A549 (cell line): ENCODE measurements around the gene SETD3. TPM values are rescaled to one million over a fixed set of nuclear protein-coding genes. Genes with fewer than 3 reads are reported as not detected.

Experiments used
- ATAC-seq, 2 experiments: fragments of 200-7000 bp in 1 of 2; fragments of >200 bp in 1 of 2; cut with Nextera tagmentation in 1 of 2; cut with Tn5 transposase in 1 of 2; 3 replicates each; pipeline versions ENCODE4 v1.8.0 to v1.9.1; 2018 to 2020; ENCODE audit warnings: mild to moderate bottlenecking in 1 of 2, moderate library complexity in 1 of 2
- CTCF ChIA-PET: fragments of 300-600 bp; sonication (Branson Sonifier 250); formaldehyde crosslinking; extraction: SDS; loops from one replicate; lab custom pipeline; 2021; ENCODE audit warnings: antibody characterized with exemption, inconsistent platforms; lab: Yijun Ruan, JAX
- POLR2A ChIA-PET: fragments of 350-600 bp; formaldehyde crosslinking; extraction: SDS; loops from one replicate; lab custom pipeline; 2021; ENCODE audit warnings: antibody characterized with exemption, inconsistent platforms; lab: Yijun Ruan, JAX
- DNase-seq, 2 experiments: peaks; one replicate each; pipeline versions ENCODE4 v3.0.0 to v3.0.0-alpha.2; 2011 to 2016; ENCODE audit warnings: low read depth in 1 of 2, low spot score in 1 of 2
- FAIRE-seq: peaks from 2 replicates; lab custom pipeline; 2011; peaks lifted over from hg19 to GRCh38; lab: Jason Lieb, UNC
- H3K27ac ChIP-seq, 2 experiments: fragments of >200 bp; sonication (Bioruptor Twin); formaldehyde crosslinking; 3 replicates each; pipeline ENCODE4 v1.5.1; 2016 to 2017
- H3K4me1 ChIP-seq: fragments of >200 bp; sonication (Bioruptor Twin); formaldehyde crosslinking; 3 replicates; pipeline ENCODE4 v1.6.1; 2016
- H3K4me2 ChIP-seq: fragments of >200 bp; sonication (Bioruptor Twin); formaldehyde crosslinking; 3 replicates; pipeline ENCODE4 v1.6.1; 2016
- H3K4me3 ChIP-seq: fragments of >200 bp; sonication (Bioruptor Twin); formaldehyde crosslinking; 3 replicates; pipeline ENCODE4 v1.5.1; 2016
- H3K9me3 ChIP-seq: fragments of >200 bp; sonication (Bioruptor Twin); formaldehyde crosslinking; 3 replicates; pipeline ENCODE4 v1.6.1; 2016
- BHLHE40 ChIP-seq: IDR thresholded peaks from 2 replicates; pipeline ENCODE4 v1.6.1; 2012; ENCODE audit warnings: low read depth, low read length, inconsistent platforms
- CEBPB ChIP-seq, 2 experiments: fragments of >200 bp in 1 of 2; sonication (Bioruptor Twin) in 1 of 2; formaldehyde crosslinking in 1 of 2; IDR thresholded peaks; 2 replicates each; pipeline ENCODE4 v1.6.1; 2012 to 2016
- CTCF ChIP-seq: fragments of >200 bp; sonication (Bioruptor Twin); formaldehyde crosslinking; IDR thresholded peaks from 3 replicates; pipeline ENCODE4 v1.5.1; 2016
- FOSB ChIP-seq: fragments of 250-450 bp; sonication (Bioruptor Pico); IDR thresholded peaks from 2 replicates; pipeline ENCODE4 v1.5.0; 2020; ENCODE audit warnings: mild to moderate bottlenecking, moderate library complexity
- FOSL2 ChIP-seq, 2 experiments: fragments of 450-650 bp in 1 of 2; fragments of >200 bp in 1 of 2; sonication (Bioruptor Twin) in 1 of 2; formaldehyde crosslinking; IDR thresholded peaks; 2 replicates each; pipeline versions ENCODE4 v1.5.0 to v1.6.1; 2016 to 2020; ENCODE audit warnings: mild to moderate bottlenecking in 1 of 2, moderate library complexity in 1 of 2
- HES2 ChIP-seq: fragments of >200 bp; sonication (Bioruptor Twin); formaldehyde crosslinking; IDR thresholded peaks from 2 replicates; pipeline ENCODE4 v1.6.1; 2016
- HEYL ChIP-seq: fragments of 250-450 bp; sonication (Bioruptor Pico); IDR thresholded peaks from 2 replicates; pipeline ENCODE4 v1.8.0; 2021; ENCODE audit warnings: mild to moderate bottlenecking, moderate library complexity
- HOXA7 ChIP-seq: fragments of 250-450 bp; sonication (Bioruptor Pico); IDR thresholded peaks from 2 replicates; pipeline ENCODE4 v1.5.0; 2020; ENCODE audit warnings: mild to moderate bottlenecking, moderate library complexity
- MAFK ChIP-seq: fragments of 450-650 bp; IDR thresholded peaks from 2 replicates; pipeline ENCODE4 v1.6.1; 2014; ENCODE audit not compliant: partially characterized antibody
- MAZ ChIP-seq: fragments of 150-350 bp; IDR thresholded peaks from 2 replicates; pipeline ENCODE4 v1.6.1; 2014; ENCODE audit warnings: antibody characterized with exemption, low read depth, low read length, borderline replicate concordance
- NPAS2 ChIP-seq: fragments of 250-450 bp; sonication (Bioruptor Pico); IDR thresholded peaks from 2 replicates; pipeline ENCODE4 v1.8.0; 2022; ENCODE audit warnings: mild to moderate bottlenecking, moderate library complexity, borderline replicate concordance
- POLR2A ChIP-seq: IDR thresholded peaks from 2 replicates; pipeline ENCODE4 v1.6.1; 2012; ENCODE audit warnings: mild to moderate bottlenecking, low read length
- SREBF2 ChIP-seq: fragments of 450-650 bp; IDR thresholded peaks from 2 replicates; pipeline ENCODE4 v1.6.1; 2014; ENCODE audit warnings: mild to moderate bottlenecking, moderate library complexity
- ZC3H11A ChIP-seq: fragments of 450-650 bp; IDR thresholded peaks from 2 replicates; pipeline ENCODE4 v1.6.1; 2014; ENCODE audit warnings: antibody characterized with exemption, mild to moderate bottlenecking
- ZFP36 ChIP-seq: fragments of 450-650 bp; IDR thresholded peaks from 2 replicates; pipeline ENCODE4 v1.6.1; 2014; ENCODE audit warnings: borderline replicate concordance; ENCODE audit not compliant: partially characterized antibody
- WGBS: methylation state at CpG from one replicate; pipeline ENCODE4 v1.1.6; 2017; ENCODE audit errors: missing lambda C conversion rate; 5-methylcytosine and 5-hydroxymethylcytosine counted together
- polyA plus RNA-seq, 4 experiments: library from polyadenylated mRNA; depleted of rRNA in 3 of 4; stranded (reverse); fragments of >200 nt; fragmentation: RNase III in 1 of 4; extraction: RNeasy Plus Mini Kit Qiagen cat#74134 plus additional on column Dnase treatment in 1 of 4; gene quantifications; 2 replicates in 3 of 4; 3 replicates in 1 of 4; pipeline ENCODE4 v1.2.3, GENCODE V29; 2011 to 2017
- TF ChIP-seq, protein P1 (sequence below): IDR thresholded peaks from 2 replicates; pipeline ENCODE4 v1.6.1; 2012
- TF ChIP-seq, protein P2 (sequence below): fragments of >200 bp; sonication (Bioruptor Twin); formaldehyde crosslinking; IDR thresholded peaks from 3 replicates; pipeline ENCODE4 v1.6.1; 2016
- TF ChIP-seq, protein P3 (sequence below): fragments of 450-650 bp; IDR thresholded peaks from 2 replicates; pipeline ENCODE4 v1.6.1; 2014; ENCODE audit warnings: antibody characterized with exemption
- TF ChIP-seq, protein P4 (sequence below): fragments of 200-600 bp; sonication (generic); IDR thresholded peaks from 2 replicates; pipeline ENCODE4 v1.6.1; 2016; ENCODE audit warnings: antibody characterized with exemption, mild to moderate bottlenecking, moderate library complexity

Gene SETD3
- polyA plus RNA-seq, 2 of the 4 experiments (the other 2 are of a cell fraction), result 43.1 to 59.7 TPM

DNA sequence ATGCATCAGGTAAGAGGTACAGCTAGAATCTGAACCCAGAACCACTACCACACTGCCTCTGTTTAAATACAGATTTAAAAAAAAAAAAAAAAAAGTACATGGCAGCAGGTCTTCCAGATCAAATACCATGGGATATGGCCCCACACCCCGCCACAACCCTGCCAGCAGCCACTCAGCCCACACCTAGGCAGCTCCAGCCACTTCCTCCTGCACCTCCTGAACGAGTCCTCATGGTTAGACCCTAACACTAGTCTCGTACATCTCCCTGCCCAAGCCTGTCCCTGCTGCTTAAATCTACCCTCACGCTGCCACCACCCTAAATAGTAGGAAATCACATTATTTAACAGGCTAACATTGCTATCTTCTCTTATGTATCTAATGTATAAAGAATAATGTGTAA is 12.6 kb downstream of the SETD3 start:
- WGBS, result 89% methylated on average over 4 of the region's 4 CpGs
- H3K9me3 ChIP-seq, result no peaks in the 10 kb centered on the region
- TF ChIP-seq CEBPB (IDR thresholded peaks at IDR 0.05) (no peak), FOSB (CRISPR knock-in tag) (no peak), HEYL (CRISPR knock-in tag) (no peak), POLR2A (no peak), CTCF (no peak), ZFP36 (no peak), BHLHE40 (no peak), FOSL2 (IDR thresholded peaks at IDR 0.05) (no peak), FOSL2 (CRISPR knock-in tag; IDR thresholded peaks at IDR 0.05) (no peak)
- TF ChIP-seq, protein P1, sequence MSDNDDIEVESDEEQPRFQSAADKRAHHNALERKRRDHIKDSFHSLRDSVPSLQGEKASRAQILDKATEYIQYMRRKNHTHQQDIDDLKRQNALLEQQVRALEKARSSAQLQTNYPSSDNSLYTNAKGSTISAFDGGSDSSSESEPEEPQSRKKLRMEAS, result no peak
- TF ChIP-seq, protein P2, sequence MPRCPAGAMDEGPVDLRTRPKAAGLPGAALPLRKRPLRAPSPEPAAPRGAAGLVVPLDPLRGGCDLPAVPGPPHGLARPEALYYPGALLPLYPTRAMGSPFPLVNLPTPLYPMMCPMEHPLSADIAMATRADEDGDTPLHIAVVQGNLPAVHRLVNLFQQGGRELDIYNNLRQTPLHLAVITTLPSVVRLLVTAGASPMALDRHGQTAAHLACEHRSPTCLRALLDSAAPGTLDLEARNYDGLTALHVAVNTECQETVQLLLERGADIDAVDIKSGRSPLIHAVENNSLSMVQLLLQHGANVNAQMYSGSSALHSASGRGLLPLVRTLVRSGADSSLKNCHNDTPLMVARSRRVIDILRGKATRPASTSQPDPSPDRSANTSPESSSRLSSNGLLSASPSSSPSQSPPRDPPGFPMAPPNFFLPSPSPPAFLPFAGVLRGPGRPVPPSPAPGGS, result no peak
- TF ChIP-seq, protein P3, sequence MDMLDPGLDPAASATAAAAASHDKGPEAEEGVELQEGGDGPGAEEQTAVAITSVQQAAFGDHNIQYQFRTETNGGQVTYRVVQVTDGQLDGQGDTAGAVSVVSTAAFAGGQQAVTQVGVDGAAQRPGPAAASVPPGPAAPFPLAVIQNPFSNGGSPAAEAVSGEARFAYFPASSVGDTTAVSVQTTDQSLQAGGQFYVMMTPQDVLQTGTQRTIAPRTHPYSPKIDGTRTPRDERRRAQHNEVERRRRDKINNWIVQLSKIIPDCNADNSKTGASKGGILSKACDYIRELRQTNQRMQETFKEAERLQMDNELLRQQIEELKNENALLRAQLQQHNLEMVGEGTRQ, result no peak
- POLR2A ChIA-PET, result interaction anchor here (1.7 kb wide), 1 partner anchor 13 kb away, joined by 9 read pairs; the partner anchor contains the start of genes CCNK and SETD3
- ATAC-seq (no peak), FAIRE-seq (no peak), DNase-seq (no peak)
- CTCF ChIA-PET, result interaction anchor here (1.0 kb wide), 1 partner anchor 79 kb away, joined by 4 read pairs; no protein-coding TSS in a partner anchor
- no peak overlapping the region for H3K4me2 ChIP-seq
- no peaks in the 10 kb centered on the region for H3K4me1 ChIP-seq
- no peak overlapping the region for H3K4me3 ChIP-seq
- H3K27ac ChIP-seq, result no peak overlapping the region

DNA sequence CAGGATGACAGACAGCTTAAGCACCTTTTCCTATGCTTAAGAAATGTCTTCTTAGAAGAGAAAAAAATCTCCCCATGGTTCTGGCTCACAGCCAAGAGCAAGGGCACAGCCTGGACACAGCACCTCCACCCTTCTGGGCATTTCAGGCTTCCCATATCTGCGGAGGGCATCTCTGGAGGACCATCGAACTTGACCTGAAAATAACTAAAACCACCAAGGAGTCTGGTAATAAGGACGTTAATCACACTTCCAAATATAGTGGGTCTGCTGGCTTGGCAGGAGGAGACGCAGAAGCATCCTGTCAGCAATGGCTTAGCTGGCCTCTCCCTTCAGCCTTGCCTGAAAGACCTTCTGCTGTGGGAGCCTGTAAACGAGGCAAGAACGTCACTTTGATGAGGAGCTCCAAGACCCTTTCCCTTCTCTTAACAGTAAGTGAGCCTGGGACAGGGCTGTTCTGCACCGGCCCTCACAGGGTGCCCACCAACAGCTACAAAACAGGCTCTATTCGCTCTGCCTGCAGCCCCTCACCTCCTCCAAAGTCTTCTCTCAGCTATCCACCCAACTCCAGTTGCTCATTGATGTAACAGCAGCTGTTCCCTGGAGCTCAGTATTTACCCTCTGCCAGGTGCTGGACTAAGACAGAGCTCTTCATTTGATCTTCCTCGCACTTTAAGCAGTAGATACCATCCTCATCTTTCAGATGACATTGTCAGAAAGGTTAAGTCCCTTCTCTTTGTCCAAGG is 13.2 kb downstream of the SETD3 start:
- no peak for TF ChIP-seq SREBF2
- TF ChIP-seq, protein P4, sequence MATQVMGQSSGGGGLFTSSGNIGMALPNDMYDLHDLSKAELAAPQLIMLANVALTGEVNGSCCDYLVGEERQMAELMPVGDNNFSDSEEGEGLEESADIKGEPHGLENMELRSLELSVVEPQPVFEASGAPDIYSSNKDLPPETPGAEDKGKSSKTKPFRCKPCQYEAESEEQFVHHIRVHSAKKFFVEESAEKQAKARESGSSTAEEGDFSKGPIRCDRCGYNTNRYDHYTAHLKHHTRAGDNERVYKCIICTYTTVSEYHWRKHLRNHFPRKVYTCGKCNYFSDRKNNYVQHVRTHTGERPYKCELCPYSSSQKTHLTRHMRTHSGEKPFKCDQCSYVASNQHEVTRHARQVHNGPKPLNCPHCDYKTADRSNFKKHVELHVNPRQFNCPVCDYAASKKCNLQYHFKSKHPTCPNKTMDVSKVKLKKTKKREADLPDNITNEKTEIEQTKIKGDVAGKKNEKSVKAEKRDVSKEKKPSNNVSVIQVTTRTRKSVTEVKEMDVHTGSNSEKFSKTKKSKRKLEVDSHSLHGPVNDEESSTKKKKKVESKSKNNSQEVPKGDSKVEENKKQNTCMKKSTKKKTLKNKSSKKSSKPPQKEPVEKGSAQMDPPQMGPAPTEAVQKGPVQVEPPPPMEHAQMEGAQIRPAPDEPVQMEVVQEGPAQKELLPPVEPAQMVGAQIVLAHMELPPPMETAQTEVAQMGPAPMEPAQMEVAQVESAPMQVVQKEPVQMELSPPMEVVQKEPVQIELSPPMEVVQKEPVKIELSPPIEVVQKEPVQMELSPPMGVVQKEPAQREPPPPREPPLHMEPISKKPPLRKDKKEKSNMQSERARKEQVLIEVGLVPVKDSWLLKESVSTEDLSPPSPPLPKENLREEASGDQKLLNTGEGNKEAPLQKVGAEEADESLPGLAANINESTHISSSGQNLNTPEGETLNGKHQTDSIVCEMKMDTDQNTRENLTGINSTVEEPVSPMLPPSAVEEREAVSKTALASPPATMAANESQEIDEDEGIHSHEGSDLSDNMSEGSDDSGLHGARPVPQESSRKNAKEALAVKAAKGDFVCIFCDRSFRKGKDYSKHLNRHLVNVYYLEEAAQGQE, result no peak
- no peak for TF ChIP-seq HOXA7 (CRISPR knock-in tag)
- no peak for TF ChIP-seq MAFK
- TF ChIP-seq HES2, result no peak
- TF ChIP-seq, protein P2, result no peak
- TF ChIP-seq ZC3H11A, result no peak
- TF ChIP-seq MAZ, result no peak
- TF ChIP-seq NPAS2, result no peak
- TF ChIP-seq, all 56 proteins: peak for 0
- H3K4me3 ChIP-seq, result no peak overlapping the region
- no peaks in the 10 kb centered on the region for H3K9me3 ChIP-seq
- no peak overlapping the region for H3K4me2 ChIP-seq
- no peak overlapping the region for H3K27ac ChIP-seq
- DNase-seq (no peak), FAIRE-seq (no peak), ATAC-seq (0 out of 6 replicates have a peak, but pooled peaks of 1 of the 2 experiments have one; percentile 15)
- CTCF ChIA-PET, result interaction anchor here (0.7 to 1.6 kb wide), 4 partner anchors 8 to 78 kb away, joined by 3 to 4 read pairs (median 4); no protein-coding TSS in a partner anchor
- 88% methylated on average over 9 of the region's 9 CpGs for WGBS
- no peaks in the 10 kb centered on the region for H3K4me1 ChIP-seq
- POLR2A ChIA-PET, result interaction anchor here (1.7 kb wide), 1 partner anchor 13 kb away, joined by 9 read pairs; the partner anchor contains the start of genes CCNK and SETD3
